Cardiac muscle cell (in vitro differentiated cells and primary cell): ENCODE data around the gene PACRGL. TPM values are rescaled to one million over a fixed set of nuclear protein-coding genes. Genes with fewer than 3 reads are reported as not detected.

ENCODE experiments used
- DNase-seq, 2 donors: peaks; one replicate each; pipeline versions ENCODE4 v3.0.0 to v3.0.0-alpha.2; 2010 to 2017; ENCODE audit warnings: low read depth in 1 of 2, low spot score in 1 of 2
- H3K27ac ChIP-seq: fragments of 200-600 bp; sonication (generic); 2 replicates; pipeline ENCODE4 v1.5.1; 2016
- H3K27me3 ChIP-seq: fragments of 200-600 bp; sonication (generic); 2 replicates; pipeline ENCODE4 v1.6.0; 2016; ENCODE audit warnings: control low read depth
- H3K36me3 ChIP-seq: fragments of 200-600 bp; sonication (generic); 2 replicates; pipeline ENCODE4 v1.5.1; 2016; ENCODE audit warnings: control low read depth
- H3K4me1 ChIP-seq: fragments of 200-600 bp; sonication (generic); 2 replicates; pipeline ENCODE4 v1.8.1; 2017; ENCODE audit warnings: low read depth, mild to moderate bottlenecking, mixed run types
- H3K4me3 ChIP-seq: fragments of 200-600 bp; sonication (generic); 2 replicates; pipeline ENCODE4 v1.5.1; 2016; ENCODE audit warnings: mild to moderate bottlenecking
- H3K9me3 ChIP-seq: fragments of 200-600 bp; sonication (generic); 2 replicates; pipeline ENCODE4 v1.5.1; 2017; ENCODE audit warnings: low read depth, mild to moderate bottlenecking, control low read depth
- CTCF ChIP-seq: IDR thresholded peaks from 2 replicates; pipeline ENCODE4 v1.5.1; 2012; ENCODE audit warnings: low read depth, mild to moderate bottlenecking, low read length
- polyA plus RNA-seq: library from polyadenylated mRNA; unstranded; fragments of >200 nt; fragmentation: Nextera tagmentation; extraction: Ambion mirVana; gene quantifications from 2 replicates; pipeline ENCODE4 v1.2.1, GENCODE V29; 2016
- total RNA-seq: library from RNA; depleted of rRNA; stranded (reverse); fragments of >200 nt; gene quantifications from 2 replicates; pipeline ENCODE4 v1.2.3, GENCODE V29; 2016

The PACRGL gene
- total and polyA plus RNA-seq, 2 experiments from 2014 or later: 9.8 to 38.5 TPM

- Histone ChIP-seq H3K4me1 (no peaks in the 10 kb centered on the region), H3K27ac (no peak overlapping the region), H3K4me3 (no peak overlapping the region), H3K36me3 (no peaks in the 10 kb centered on the region), H3K9me3 (no peaks in the 10 kb centered on the region), H3K27me3 (no peaks in the 10 kb centered on the region)
- no peak for TF ChIP-seq CTCF
- no peak for DNase-seq
Observed at GRCh38 chr4:20787940-20788665, 87.8 kb downstream of the PACRGL start.
